Fibroblast of lung (primary cell): Measurements from ENCODE around the gene SAP30.

Experiments
- EZH2 ChIP-seq: IDR thresholded peaks from 2 replicates; pipeline ENCODE4 v1.5.1; 2012; ENCODE audit warnings: low read length, control low read depth, mild to moderate bottlenecking; ENCODE audit errors: missing control alignments
- TF ChIP-seq, protein P1 (sequence below), 2 donors: IDR thresholded peaks in 1 of 2; conservative IDR thresholded peaks in 1 of 2; 1 replicate in 1 of 2; 2 replicates in 1 of 2; pipeline ENCODE4 v1.5.1; 2011 to 2012; ENCODE audit warnings: low read length in 2 of 2, control low read depth in 1 of 2, inconsistent platforms in 1 of 2, low read depth in 1 of 2, mild to moderate bottlenecking in 1 of 2

- TF ChIP-seq, protein P1, sequence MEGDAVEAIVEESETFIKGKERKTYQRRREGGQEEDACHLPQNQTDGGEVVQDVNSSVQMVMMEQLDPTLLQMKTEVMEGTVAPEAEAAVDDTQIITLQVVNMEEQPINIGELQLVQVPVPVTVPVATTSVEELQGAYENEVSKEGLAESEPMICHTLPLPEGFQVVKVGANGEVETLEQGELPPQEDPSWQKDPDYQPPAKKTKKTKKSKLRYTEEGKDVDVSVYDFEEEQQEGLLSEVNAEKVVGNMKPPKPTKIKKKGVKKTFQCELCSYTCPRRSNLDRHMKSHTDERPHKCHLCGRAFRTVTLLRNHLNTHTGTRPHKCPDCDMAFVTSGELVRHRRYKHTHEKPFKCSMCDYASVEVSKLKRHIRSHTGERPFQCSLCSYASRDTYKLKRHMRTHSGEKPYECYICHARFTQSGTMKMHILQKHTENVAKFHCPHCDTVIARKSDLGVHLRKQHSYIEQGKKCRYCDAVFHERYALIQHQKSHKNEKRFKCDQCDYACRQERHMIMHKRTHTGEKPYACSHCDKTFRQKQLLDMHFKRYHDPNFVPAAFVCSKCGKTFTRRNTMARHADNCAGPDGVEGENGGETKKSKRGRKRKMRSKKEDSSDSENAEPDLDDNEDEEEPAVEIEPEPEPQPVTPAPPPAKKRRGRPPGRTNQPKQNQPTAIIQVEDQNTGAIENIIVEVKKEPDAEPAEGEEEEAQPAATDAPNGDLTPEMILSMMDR (conservative IDR thresholded peaks at IDR 0.05 in 1 of 2, IDR thresholded peaks at IDR 0.05 in 1 of 2; ENCODE audit: low read depth in 1 of 2, low read length in 2 of 2), result no peak
- no peak for TF ChIP-seq EZH2
Measured at GRCh38 chr4:173426064-173426463, 55.3 kb downstream of the SAP30 start.
